Measurements from ENCODE around the gene PCGF5.

DNA sequence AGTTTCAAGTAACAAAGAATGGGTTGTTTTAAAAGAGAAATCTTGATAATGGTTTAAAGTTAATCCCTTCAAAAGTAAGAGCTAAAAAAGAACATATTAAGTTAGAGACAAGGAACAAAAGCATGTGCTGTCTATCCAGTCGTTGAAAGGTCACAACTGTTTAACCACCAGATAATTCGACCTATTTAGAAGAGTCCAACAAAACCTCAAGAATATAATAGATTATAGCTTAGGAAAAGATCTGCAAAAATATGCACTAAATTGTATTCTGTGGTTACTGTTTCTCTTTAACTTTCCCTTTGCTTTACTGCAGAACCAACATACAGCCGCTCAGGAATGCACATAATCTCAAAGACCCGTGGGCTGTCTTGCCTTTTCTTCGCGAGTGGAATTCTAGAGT lies 74.9 kb downstream of the PCGF5 start:
- TF ChIP-seq EP300 (IDR thresholded peaks at IDR 0.05) (no peak), POLR2A (IDR thresholded peaks at IDR 0.05) (no peak)
